Stimulated activated CD4-positive, alpha-beta T cell treated with anti-CD3 and anti-CD28 coated beads, TNF-alpha, amount 100 ng/mL, for 48 hours (primary cell): ENCODE data around the gene FAM120B.
"Not testable (repeated sequence)": the region's sequence is repeated elsewhere in the genome, so short reads cannot be mapped to it uniquely, and the experiment has no call there.

Experiments
- DNase-seq, 3 donors: peaks; one replicate each; pipeline ENCODE4 v3.0.0-alpha.2; 2020; ENCODE audit warnings: low read depth in 3 of 3

The FAM120B gene

DNA sequence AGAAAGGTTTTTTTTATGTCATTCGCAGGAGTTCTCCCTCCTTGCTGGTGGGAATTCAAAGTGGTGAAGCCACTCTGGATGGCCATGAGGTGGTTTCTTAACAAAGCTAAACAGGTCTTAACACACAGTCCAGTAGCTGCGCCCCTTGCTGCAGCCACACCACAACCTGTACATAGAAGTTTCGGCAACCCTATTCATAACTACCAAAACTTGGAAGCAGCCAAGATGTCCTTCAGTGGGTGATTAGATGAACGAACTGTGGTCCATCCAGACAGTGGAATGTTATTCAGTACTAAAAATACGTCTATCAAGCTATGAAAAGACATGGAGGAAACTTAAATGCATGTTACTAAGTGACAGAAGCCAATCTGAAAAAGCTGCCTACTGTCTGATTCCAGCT is 78.9 kb downstream of the FAM120B start:
- DNase-seq, result no peak

DNA sequence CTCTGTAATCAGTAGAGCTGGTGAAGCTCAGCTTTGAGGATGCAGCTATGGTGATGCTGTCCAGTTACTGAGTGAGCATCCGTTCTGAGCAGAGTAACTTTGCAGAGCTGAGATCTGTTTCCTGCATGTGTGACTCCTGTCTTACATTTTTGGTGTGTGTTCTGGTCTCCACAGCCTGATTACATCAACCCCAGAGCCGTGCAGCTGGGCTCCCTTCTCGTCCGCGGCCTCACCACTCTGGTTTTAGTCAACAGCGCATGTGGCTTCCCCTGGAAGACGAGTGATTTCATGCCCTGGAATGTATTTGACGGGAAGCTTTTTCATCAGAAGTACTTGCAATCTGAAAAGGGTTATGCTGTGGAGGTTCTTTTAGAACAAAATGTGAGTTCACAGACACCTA is 81.6 kb downstream of the FAM120B start:
- no peak for DNase-seq

DNA sequence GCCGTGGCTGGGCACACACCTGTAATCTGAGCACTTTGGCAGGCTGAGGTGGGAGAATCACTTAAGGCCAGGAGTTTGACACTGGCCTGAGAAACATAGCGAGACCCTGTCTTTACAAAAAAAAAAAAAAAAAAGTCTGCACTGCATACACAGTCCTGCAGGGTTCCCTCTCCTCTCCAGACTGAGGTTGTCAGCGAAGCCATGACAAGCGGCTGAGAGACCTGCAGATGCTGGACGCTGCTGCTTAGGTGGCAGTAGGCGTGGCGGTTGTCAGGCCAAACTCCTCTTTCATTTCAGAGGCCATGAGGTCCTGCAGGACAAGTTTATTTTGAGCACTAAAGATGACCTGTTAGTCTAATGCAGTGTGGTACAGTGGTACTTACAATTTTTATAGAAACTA is 86.5 kb downstream of the FAM120B start:
- no peak for DNase-seq

DNA sequence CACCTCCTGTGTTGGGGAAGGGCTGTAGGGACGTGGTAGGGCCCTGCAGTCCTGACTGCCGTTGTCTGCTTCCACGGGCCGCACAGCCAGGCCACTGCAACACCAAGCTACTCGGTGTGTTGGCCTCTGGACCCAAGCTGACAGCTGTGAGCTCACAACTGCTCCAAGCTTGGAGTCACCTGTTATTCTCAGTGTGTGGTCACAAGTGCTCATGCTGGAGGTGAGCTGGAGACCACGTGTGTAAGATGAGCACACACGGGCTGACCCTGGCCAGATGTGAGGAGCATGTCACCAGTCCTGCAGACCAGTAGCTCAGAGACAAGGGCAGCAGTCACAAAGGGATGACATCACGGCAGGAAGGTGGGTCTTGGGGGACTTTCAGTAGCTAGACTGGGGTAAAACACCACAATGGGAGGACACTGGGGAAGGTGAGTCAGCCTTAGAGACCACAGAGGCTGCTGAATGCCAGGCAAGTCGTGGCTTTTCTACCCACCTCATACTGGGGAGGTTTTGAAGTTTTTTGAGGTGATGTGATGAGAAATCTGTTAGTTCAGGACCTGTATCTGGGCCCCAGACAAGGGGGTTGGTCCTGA is 87.3 kb downstream of the FAM120B start:
- peak in 1 of 3 donors; percentile 31 for DNase-seq

DNA sequence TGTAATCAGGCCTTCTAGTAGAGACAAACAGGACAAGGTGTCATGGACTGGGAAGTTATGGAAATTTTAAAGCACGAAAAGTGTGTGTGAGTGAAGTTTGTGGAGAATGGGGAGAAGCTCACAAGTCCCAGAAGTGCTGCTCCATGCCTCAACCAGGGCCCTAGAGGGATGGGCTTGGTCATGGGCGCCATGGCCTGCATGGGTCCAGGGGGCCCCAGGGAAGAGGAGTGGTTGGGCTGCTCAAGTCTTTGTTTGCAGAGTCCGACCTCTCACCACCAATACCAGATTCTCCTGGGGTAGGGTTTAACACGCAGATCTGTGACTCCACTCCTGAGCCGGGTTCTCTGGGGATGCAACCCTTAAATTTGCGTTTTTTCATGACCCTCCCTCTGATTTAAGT is 88.4 kb downstream of the FAM120B start:
- no peak for DNase-seq

DNA sequence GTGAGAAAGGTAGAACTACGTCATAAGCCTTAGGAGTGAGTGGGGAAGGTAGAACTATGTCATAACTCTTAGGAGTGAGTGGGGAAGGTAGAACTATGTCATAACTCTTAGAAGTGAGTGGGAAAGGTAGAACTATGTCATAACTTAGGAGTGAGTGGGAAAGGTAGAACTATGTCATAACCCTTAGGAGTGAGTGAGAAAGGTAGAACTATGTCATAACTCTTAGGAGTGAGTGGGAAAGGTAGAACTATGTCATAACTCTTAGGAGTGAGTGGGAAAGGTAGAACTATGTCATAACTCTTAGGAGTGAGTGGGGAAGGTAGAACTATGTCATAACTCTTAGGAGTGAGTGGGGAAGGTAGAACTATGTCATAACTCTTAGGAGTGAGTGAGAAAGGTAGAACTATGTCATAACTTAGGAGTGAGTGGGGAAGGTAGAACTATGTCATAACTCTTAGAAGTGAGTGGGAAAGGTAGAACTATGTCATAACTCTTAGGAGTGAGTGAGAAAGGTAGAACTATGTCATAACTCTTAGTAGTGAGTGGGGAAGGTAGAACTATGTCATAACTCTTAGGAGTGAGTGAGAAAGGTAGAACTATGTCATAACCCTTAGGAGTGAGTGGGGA is 92.3 kb downstream of the FAM120B start:
- not testable (repeated sequence) for DNase-seq

DNA sequence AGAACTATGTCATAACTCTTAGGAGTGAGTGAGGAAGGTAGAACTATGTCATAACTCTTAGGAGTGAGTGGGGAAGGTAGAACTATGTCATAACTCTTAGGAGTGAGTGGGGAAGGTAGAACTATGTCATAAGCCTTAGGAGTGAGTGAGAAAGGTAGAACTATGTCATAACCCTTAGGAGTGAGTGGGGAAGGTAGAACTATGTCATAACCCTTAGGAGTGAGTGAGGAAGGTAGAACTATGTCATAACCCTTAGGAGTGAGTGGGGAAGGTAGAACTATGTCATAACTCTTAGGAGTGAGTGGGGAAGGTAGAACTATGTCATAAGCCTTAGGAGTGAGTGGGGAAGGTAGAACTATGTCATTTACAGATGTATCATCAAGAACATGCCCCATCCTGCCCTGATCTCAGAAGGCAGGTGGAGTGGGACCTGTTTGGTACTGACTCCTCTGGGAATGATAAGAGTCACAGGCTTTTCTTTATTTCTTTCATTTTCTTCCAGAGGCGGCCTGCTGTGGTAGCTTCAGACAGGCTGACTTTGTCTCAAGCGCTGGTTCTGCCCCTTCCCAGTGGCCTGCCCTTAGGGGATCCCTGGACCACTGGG is 93.5 kb downstream of the FAM120B start:
- not testable (repeated sequence) for DNase-seq

DNA sequence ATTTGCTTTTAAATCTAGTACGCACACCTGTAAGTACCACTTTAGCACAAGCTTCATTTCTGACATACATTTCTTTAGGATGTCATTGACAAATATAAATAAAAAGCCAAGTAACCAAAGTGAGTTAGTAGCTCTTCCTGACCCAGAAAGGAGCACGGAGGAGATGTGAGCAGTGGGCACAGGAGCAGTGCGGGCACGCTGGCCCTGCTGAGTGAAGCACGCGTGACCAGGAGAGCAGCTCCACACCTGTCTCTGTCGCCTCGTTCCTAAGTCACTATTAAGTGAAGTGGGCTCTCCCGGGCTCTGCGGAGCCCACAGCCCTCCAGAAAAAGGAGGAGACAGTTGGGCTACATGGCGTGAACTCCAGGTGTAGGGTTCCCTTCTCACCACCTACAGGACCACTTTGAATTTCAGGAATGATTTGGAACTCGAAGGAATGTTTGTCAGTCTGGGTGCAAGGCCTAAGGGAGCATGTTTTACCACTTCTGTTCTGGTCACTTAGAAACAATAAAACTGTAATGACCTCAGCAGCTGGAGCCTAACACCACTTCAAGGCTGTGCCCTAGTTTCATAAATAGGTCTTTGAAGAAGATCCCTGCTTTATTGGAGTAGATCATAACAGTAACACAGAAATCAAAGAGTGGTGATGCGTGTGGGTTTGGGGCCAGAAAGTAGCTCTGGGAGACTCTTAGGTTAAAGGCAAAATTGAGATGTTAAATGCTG is 95.9 kb downstream of the FAM120B start:
- DNase-seq, result no peak

DNA sequence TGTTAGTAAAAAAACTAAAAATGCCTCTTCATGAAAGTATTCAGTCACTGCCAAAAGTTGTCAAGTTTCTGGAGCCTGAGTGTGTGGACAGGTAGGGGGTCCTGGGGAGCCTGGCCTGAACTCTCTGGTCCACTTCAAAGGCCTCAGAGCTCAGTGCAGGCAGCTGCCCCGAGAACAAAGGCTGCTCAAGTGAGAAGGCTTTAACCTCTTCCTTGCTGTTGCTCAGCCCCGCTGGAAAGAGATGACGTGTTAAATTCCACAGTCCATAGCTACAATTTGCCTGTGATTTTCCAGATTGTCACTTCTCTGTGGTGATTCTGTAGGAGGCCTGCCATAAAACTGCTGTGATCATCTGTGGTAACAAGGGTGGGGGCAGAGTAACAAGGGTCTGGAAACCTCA is 96.9 kb downstream of the FAM120B start:
- DNase-seq, result no peak

DNA sequence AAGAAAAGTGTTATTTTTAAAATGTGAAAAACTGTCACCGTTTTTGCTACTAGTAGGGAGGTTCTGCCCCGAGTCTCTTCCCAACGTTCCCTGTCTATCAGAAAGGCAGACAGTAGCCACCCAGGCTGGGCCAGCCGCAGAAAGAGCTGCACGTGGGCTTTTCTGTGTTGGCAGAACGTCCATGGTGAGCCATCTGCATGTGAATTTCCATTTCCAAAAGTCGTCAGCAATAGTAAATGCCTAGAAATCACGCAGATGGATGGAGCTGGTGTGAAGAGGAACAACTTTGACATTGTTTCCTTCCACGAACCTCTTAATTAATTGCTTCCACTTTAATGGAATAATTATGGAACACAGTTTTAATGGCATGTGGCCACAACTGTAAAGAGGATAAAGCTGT is 97.5 kb downstream of the FAM120B start:
- no peak for DNase-seq

DNA sequence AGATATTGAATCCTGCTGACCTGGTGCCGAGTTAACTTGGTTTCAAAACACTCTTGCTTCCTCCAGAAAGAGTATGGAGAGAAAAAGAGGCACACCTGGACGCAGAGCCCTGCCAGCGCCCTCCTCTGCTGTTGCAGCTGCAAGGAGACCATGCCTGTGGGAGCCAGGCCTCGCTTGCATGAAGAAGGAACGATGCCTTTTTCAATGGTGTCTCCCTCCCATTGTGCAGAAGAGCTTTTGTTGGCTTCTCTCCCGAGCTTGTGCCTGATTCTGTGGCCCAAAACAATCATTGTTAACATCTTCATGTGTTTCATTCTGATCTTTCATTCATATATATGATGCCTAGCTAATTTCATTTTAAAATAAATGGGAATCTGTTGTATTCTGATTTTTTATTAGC is 98.1 kb downstream of the FAM120B start:
- DNase-seq, result no peak

DNA sequence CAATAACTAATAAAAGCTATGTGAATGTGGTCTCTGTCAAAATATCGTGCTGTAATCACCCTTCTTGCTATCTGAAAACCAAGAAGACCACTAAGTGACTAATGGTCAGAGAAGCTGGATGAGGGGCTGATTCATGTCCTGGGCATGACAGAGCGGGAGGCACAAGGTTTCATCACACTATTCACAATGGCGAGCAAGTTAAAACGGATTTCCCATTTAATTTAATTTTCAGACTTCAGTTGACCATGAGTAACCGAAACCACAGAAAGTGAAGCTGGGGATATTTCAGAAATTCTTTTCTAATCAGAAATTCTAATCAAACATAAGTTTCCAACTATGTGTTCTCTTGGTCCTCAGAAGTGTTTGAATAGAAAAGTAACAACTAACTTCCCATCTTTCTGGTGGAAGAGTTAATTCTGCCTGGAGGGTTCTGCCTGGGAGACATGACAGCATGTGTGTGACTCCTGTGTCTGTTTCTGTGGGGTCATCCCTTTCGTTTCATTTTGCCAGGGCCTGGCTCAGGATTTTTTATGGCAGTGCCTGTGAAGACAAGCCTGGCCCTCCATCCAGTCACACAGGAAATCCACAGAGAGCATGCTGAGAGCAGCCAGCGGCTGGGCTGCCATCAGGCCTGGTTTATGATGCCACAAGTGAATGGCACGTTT is 98.9 kb downstream of the FAM120B start:
- no peak for DNase-seq

DNA sequence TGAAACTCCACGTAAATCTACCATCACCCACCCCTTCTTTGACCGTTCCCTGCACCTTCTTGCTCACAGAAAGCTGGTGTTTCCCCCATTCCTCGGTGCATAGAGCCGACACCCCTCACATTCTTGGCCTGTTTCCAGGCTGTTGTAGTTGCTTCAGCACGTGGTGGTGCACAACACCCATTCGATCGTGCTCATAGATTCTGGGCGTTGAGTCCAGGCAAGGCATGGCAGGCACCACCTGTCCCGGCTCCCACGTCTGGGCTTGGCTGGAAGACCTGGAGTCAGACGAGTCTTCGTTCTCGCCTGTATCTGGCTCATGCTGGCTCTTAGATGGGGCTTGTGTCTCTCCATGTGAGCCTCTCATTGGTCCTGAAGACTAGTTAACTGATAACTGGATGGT is 100.6 kb downstream of the FAM120B start:
- no peak for DNase-seq

DNA sequence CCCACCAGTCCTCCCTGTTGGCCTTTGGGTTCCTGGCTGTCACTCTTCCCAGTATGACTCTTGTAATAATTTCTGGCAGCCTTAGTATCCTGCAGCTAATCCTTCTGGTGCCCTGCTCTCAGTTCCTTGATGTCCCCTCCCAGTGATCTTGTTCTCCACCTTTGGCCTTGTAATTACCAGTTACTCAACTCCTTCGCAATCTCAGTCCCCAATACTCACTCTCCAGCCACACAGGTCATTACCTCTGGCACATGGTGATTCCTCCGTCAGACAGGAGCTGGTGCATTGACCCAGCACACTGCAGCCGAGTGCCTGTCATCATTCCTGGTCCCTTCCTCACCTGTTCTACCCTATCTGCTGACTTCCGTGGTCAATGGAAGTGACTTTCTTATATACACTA is 101.4 kb downstream of the FAM120B start:
- DNase-seq, result no peak

DNA sequence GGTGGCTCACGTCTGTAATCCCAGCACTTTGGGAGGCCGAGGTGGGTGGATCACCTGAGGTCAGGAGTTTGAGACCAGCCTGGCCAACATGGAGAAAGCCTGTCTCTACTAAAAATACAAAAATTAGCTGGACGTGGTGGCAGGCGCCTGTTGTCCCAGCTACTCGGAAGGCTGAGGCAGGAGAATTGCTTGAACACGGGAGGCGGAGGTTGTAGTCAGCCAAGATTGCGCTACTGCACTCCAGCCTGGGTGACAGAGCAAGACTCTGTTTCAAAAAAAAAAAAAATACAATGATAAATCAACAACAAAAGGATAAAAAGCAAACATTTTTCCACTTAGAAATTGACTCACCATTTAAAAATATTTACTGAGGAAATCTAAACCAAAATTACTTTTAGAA is 103.2 kb downstream of the FAM120B start:
- DNase-seq, result not testable (repeated sequence)

DNA sequence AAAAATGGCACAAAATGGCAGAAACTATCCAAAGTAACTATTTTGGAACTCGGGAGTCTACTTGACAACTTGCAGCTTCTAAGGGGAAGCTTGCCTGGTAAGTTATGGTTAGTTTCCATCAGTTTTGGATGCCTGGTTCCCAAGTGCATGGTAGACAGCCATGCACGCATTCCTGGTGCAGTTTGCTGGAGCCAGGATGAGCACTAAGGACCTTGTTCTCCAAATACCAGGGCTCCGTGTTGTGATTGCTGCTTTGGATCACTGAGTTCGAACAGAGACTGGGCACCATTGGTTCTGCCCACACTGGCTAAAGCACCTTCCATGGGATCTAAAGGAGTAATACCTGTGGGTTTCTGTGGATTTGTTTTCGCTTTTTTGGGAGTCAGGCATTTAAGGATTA is 103.7 kb downstream of the FAM120B start:
- no peak for DNase-seq

DNA sequence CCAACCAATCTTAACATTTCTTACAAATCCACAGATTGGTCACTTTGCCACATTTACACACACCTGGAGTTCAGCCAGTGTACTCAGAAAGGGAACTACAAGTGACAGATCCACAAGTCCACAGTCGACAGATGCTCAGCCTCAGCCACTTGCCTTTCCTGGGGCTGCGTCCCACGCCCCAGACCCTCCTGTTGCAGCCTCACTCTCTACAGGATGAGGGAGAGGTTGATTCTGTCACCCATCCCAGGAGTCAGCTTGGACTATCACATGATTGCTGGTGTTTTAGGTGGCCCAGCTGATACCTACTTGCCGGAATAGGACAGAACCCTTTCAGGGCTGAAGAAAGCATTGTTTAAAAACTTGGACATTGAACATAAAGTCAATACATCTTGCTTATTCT is 108.8 kb downstream of the FAM120B start:
- DNase-seq, result no peak

DNA sequence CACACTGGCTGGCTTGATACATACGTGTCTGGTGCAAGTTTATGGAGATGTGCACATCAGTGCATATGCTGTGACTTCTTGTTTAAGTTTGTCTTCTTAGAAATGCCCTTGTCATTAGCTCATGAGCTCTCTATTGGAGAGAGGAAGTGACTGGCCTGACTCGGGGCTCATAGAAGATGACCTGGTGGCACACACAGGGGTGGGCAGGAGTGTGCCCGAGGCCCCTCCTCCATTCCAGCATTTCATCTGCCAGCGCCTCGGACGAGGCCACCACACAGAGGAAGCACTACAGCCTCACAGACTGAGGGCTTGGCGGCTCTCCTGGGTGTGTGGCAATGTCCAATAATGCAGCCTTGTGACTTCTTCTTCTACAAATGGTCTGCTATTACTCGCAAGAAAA is 109.7 kb downstream of the FAM120B start:
- no peak for DNase-seq

DNA sequence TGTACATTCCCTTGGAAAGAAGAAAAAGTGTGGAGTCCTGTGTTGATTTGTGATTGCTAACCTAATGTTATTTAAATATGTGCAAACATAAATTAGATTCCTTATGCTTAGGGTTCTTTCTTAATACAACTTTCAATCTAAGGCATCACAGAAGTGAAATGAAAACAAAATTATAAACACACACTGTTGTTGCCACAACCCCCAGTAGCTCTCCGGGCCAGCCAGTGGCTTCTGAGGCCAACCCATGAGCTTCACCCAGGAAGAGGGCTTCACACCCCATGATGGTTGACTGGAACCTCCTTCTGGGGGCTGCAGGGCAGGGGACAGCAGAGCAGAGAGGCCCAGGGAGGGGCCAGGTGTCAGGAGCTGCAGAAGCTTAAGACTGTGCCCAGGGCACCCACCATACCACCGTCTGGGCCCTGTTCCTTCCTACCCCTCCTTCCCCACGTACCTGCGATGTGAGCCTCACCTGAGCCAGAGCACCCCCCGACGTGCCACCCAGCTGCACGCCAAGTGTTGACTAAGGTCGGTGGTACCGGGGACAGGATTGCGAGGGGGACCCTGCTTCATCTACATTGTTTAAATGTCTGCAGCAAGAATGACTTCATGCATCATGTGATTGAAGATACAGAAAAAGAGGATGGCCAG is 110.5 kb downstream of the FAM120B start:
- no peak for DNase-seq

DNA sequence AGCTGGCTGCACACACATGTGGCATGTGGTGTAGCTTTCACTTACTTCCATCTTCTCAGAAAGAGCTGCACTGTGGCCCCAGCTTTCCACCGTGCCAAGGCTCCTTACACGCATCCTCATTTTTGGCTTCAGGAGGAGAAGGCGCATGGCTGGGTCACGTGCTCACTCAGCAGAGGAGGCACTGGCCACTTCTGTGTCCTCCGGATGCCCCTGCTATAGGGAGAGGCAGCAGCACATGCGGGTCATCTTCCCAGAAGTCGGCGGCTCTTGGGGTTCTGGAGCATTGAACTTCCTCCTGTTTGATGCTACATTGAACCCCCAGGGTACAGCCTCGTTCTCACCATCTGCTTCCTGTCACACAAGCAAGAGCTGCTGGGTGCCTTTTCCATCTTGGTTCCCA is 111.3 kb downstream of the FAM120B start:
- no peak for DNase-seq

DNA sequence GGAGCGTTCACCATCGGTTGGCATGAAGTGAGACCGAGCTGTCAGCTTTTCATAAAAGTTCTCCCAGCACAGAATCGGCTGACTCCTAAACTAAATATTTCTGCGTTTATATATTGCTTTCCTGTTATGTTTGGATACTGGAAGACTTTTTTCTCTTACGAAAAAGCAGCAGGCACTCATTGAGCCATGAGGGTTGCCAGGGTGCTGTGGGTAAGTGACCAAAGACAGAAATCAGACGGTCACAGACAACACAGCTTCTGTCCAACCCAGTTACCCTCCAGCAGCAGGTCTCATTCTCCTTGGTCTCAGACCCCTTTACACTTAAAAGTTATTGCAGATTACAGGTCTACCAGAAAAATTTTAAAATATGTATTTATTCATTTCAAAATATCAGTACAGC is 113.7 kb downstream of the FAM120B start:
- DNase-seq, result no peak
